Measurements from ENCODE around the gene TBC1D3B.
"Not testable (repeated sequence)": the region's sequence is repeated elsewhere in the genome, so short reads cannot be mapped to it uniquely, and the experiment has no call there.

DNA sequence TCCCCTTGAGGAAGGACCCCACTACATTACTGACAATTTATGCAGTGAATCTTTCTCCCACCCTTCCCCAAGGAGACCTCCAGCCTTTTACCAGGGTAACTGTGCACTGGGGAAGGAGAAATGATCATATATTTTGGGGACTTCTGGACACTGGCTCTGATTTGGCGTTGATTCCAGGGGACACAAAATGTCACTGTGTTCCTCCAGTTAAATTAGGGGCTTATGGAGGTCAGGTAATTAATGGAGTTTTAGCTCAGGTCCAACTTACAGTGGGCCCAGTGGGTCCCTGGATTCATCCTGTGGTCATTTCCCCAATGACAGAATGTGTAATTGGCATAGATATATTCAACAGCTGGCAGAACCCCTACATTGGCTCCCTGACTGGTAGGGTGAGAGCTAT, 43.1 kb upstream of the TBC1D3B start:
- not testable (repeated sequence) for TF ChIP-seq CTCF (conservative IDR thresholded peaks at IDR 0.05; ENCODE audit: low read depth, low read length); EZH2 (IDR thresholded peaks at IDR 0.05; ENCODE audit: borderline replicate concordance, low read depth, low read length, poor library complexity, severe bottlenecking)
